GM21360 (cell line): ENCODE measurements around the gene C1orf232.

ENCODE experiments used
- ATAC-seq: cut with Tn5 transposase; IDR thresholded peaks from one replicate; pipeline ENCODE4 v1.9.1; 2021; ENCODE audit warnings: mild to moderate bottlenecking, moderate library complexity; ENCODE audit not compliant: unreplicated experiment

The C1orf232 gene

GRCh38 chr1:26158271-26158907 lies 10.4 kb downstream of the C1orf232 start:
- ATAC-seq, result no peak

GRCh38 chr1:26156285-26157038 lies 12.3 kb downstream of the C1orf232 start:
- ATAC-seq, result no peak

- ATAC-seq, result no peak
These were observed 13.1 kb downstream of the C1orf232 start for GRCh38 chr1:26155370-26156284.

GRCh38 chr1:26154750-26155149 lies 14.0 kb downstream of the C1orf232 start:
- ATAC-seq, result no peak

GRCh38 chr1:26153966-26154532 lies 14.7 kb downstream of the C1orf232 start:
- no peak for ATAC-seq

- ATAC-seq, result no peak
These were observed 19.9 kb downstream of the C1orf232 start for GRCh38 chr1:26148887-26149286.

GRCh38 chr1:26145960-26146294 lies 22.8 kb downstream of the C1orf232 start:
- ATAC-seq, result no peak

GRCh38 chr1:26145041-26145959 lies 23.5 kb downstream of the C1orf232 start:
- ATAC-seq, result no peak

- ATAC-seq, result no peak
These were observed 26.6 kb downstream of the C1orf232 start for GRCh38 chr1:26142159-26142558.

GRCh38 chr1:26138974-26139558 lies 29.7 kb downstream of the C1orf232 start:
- no peak for ATAC-seq

- no peak for ATAC-seq
These were observed 34.3 kb downstream of the C1orf232 start for GRCh38 chr1:26134466-26134865.

- ATAC-seq, result no peak
These were observed 36.0 kb downstream of the C1orf232 start for GRCh38 chr1:26132834-26133167.

GRCh38 chr1:26132128-26132833 lies 36.5 kb downstream of the C1orf232 start:
- ATAC-seq, result no peak

GRCh38 chr1:26130695-26131094 lies 38.1 kb downstream of the C1orf232 start:
- no peak for ATAC-seq

- no peak for ATAC-seq
These were observed 39.0 kb downstream of the C1orf232 start for GRCh38 chr1:26129778-26130177.

- ATAC-seq, result no peak
These were observed 41.3 kb downstream of the C1orf232 start for GRCh38 chr1:26127235-26128163.

- ATAC-seq, result no peak
These were observed 42.3 kb downstream of the C1orf232 start for GRCh38 chr1:26126321-26127084.

- no peak for ATAC-seq
These were observed 42.8 kb downstream of the C1orf232 start for GRCh38 chr1:26125946-26126320.
